Measurements from ENCODE around the gene SFI1.
"Not testable (repeated sequence)": the region's sequence is repeated elsewhere in the genome, so short reads cannot be mapped to it uniquely, and the experiment has no call there.

Gene SFI1

DNA sequence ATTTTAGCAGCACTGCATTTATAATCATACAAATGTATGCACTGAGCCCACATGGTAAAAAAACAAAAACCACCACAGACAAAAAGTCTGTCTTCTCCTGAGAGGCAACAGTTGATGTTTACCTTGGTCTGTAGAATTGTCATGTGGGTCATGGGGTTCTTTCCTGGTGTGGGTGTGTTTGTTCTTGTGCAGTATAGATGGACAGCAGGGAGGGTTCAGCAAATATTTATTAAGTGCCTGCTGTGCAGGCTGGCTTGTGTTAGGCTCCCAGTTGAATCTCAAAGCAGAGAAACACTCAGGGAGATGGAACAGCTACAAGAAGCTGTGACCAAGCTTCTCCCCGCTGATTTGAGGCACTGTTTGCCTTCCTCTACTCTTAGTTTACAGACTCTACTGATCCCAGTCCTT is 83.5 kb downstream of the SFI1 start:
- H3K4me3 ChIP-seq (ENCODE audit: low read depth, low read length): no peak overlapping the region
- TF ChIP-seq, protein P1, sequence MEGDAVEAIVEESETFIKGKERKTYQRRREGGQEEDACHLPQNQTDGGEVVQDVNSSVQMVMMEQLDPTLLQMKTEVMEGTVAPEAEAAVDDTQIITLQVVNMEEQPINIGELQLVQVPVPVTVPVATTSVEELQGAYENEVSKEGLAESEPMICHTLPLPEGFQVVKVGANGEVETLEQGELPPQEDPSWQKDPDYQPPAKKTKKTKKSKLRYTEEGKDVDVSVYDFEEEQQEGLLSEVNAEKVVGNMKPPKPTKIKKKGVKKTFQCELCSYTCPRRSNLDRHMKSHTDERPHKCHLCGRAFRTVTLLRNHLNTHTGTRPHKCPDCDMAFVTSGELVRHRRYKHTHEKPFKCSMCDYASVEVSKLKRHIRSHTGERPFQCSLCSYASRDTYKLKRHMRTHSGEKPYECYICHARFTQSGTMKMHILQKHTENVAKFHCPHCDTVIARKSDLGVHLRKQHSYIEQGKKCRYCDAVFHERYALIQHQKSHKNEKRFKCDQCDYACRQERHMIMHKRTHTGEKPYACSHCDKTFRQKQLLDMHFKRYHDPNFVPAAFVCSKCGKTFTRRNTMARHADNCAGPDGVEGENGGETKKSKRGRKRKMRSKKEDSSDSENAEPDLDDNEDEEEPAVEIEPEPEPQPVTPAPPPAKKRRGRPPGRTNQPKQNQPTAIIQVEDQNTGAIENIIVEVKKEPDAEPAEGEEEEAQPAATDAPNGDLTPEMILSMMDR (conservative IDR thresholded peaks at IDR 0.05; ENCODE audit: low read depth, low read length): no peak
- DNase-seq (ENCODE audit: low read depth): peak; percentile 77

DNA sequence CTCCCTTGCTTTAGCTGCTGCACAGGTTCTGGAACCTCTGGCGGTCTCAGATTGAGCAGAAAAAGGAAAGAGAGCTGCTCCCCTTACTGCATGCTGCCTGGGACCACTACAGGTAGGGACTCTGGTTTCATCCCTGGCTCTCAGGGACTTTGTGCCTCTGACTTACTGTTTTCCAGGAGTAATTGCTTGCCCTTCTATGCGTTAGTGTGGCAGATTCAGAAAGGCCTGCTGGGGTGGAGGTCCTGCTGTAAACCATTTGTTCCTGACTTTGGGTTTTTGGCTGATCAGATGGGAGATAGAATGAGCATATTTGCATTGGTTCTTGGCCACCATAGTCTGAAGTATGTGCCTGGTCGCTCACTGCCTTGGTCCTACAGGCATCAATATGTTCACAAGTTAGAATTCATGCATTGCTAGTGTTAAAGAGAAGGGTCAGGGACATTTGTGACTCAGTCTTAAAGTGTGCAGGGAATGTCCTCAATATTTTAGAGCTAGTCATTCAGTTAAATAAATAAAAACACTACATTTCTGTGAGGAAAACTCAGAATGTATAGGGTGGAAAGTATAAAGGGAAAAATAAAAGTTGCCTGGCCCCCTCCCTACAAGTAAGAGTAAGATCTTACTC is 87.6 kb downstream of the SFI1 start:
- H3K4me3 ChIP-seq (ENCODE audit: low read depth, low read length): no peak overlapping the region

DNA sequence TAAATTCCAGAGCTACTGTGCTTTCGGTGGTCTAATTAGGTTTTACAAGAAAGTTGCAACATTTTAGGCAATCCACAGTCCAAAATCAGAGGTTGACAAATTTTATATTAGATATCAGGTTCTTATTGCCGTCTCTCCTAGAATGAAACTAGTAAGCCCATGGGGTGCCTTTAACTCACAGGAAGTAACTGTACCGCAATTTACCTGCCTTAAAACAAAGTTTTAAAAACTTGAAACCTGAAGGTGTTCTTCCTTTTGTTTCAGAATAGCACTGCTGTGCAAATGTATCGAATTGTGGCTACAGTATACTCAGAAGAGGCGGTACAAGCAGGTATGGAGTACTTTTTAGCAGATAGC is 88.4 kb downstream of the SFI1 start:
- peak; percentile 34 for DNase-seq (ENCODE audit: low read depth)
- H3K4me3 ChIP-seq (ENCODE audit: low read depth, low read length): no peak overlapping the region
- TF ChIP-seq, protein P1 (conservative IDR thresholded peaks at IDR 0.05; ENCODE audit: low read depth, low read length): no peak

More for the DNA sequence above, 87.6 kb downstream of the SFI1 start:
- peak; percentile 74 for DNase-seq (ENCODE audit: low read depth)
- TF ChIP-seq, protein P1 (conservative IDR thresholded peaks at IDR 0.05; ENCODE audit: low read depth, low read length): no peak

DNA sequence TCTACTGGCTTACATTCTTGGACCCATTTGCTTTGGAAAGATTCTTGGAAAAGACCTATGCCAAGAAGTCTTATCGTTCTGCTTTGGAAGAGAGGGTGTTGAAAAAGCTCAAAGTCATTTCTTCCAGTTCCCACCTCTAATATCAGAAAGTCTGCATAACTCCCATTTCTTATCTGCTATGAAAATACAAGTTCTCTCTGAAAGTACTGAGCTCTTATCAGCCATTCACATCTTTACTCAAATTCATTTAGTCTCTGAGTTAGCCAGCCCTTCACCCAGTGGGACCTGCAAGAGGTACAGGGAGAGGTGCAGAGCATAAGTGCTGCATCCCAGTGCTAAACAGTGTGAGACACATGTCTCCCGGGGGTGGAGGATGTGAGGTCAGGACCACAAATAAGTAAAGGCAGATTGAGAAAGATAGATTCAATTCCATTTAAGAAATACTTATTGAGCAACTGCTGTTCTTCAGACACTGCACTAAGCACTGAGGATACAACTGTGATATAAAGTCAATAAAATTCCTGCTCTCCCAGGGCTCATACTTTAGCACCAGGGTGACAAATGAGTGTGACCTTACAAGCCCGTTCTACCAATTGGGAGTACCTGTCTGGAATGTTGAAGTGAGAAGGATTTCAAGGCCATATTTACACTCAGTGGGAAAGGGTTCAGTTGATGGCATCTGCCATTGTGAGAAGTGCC is 89.0 kb downstream of the SFI1 start:
- no peak overlapping the region for H3K4me3 ChIP-seq (ENCODE audit: low read depth, low read length)
- TF ChIP-seq, protein P1 (conservative IDR thresholded peaks at IDR 0.05; ENCODE audit: low read depth, low read length): no peak
- DNase-seq (ENCODE audit: low read depth): peak; percentile 96

DNA sequence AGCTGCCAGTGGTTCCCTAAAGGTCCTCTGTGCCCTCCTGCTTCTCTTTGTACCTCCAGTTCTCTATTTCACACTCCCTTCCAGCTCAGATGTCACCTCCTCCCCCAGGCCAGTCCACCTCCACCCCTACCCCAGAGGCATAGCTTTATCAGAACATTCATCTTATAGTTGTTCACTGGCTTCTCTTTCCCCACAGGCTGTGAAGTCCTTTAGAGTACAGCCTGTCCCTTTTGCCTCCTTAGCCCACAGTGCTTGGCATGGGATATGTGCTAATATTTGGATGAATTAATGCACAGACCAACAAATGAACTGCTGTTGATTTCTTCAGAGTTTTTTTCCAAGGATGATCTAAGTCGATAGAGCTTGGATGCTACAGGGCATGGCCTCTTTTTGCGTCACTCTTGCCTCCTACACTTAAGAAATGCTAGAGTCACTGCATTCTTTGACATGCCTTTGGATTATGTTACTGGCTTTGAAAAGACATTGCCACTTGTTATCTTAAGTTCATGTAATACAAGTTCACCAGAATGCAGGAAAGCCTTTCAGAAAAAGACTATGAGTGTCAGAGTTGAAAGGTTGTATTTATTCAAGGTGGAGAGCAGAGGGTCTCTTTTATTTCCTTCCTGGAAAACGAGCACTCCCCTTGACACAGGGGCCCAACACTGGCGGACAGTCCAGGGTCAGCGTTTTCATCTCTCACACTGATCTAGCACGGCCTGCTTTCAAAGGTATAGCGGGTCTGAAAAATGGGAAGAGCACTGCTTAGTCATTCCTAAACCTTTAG is 90.0 kb downstream of the SFI1 start:
- TF ChIP-seq, protein P1 (conservative IDR thresholded peaks at IDR 0.05; ENCODE audit: low read depth, low read length): no peak
- DNase-seq (ENCODE audit: low read depth): peak; percentile 99
- no peak overlapping the region for H3K4me3 ChIP-seq (ENCODE audit: low read depth, low read length)

DNA sequence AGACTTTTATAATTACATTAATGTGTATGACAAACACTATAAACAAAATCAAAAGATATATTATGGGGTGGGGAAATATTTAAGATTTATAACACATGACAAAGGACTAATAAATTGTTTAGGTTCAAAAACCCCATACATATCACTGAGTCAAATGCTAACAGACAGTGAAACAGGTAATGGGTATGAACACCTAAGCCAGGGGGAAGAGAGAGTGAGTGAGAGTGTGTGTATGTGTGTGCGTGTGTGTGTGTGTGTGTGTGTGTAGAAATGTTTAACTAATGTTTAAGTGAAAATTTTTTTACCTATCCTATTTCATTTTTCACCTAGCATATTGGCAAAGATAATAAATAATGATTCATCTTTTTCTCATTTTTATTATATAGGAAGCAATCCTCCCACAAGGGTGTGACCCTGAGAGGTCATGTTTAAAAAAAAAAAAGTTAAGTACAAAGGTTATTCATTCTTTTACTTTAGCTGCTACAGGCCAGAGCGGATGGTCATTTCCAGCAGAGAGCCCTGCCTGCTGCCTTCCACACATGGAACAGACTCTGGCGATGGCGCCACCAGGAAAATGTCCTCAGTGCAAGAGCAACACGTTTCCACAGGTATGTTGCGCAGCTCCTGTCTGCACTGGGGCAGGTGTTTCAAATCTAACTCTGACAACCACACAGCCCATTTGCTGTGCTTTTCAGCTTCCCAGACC is 92.8 kb downstream of the SFI1 start:
- DNase-seq (ENCODE audit: low read depth): peak; percentile 21
- TF ChIP-seq, protein P1 (conservative IDR thresholded peaks at IDR 0.05; ENCODE audit: low read depth, low read length): no peak
- H3K4me3 ChIP-seq (ENCODE audit: low read depth, low read length): no peak overlapping the region

DNA sequence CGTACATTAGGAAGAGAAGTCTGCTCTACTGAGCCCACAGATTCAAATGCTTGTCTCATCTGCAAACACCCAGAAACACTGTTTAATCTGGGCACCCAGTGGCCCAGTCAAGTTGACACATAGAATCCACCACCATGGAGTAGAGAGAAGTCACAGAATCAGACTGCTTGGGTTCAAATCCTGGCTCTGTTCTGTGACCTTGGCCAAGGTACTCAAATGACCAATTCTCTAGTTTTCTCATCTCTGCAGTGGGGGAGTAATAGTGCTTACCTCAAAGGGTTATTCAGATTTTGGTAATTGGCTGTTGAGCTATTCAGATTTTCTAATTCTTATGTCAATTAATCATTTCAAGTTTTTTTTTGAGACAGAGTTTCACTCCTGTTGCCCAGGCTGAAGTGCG is 93.8 kb downstream of the SFI1 start:
- DNase-seq (ENCODE audit: low read depth); H3K4me3 ChIP-seq (ENCODE audit: low read depth, low read length): not testable (repeated sequence)

Data from choroid plexus epithelial cell (primary cell).